Uterus (tissue), 4 donors: ENCODE measurements around the gene SDHAF1. TPM values are rescaled to one million over a fixed set of nuclear protein-coding genes. Genes with fewer than 3 reads are reported as not detected.

Experiments
- DNase-seq, 2 donors: peaks; one replicate each; pipeline ENCODE4 v3.0.0-alpha.2; 2019 to 2020
- H3K27ac ChIP-seq, 2 donors: fragments of 200-600 bp; sonication (generic); 1 replicate in 1 of 2; 2 replicates in 1 of 2; pipeline ENCODE4 v1.5.1; 2016 to 2018
- H3K27me3 ChIP-seq, 2 donors: fragments of 200-600 bp; sonication (generic); one replicate each; pipeline ENCODE4 v1.5.1; 2018 to 2019; ENCODE audit warnings: control low read depth in 1 of 2
- H3K36me3 ChIP-seq, 2 donors: fragments of 200-600 bp; sonication (generic); one replicate each; pipeline ENCODE4 v1.5.1; 2019; ENCODE audit warnings: control low read depth in 1 of 2
- H3K4me1 ChIP-seq, 2 donors: fragments of 200-600 bp; sonication (generic); one replicate each; pipeline ENCODE4 v1.5.1; 2018 to 2019; ENCODE audit warnings: control low read depth in 1 of 2
- H3K4me3 ChIP-seq, 2 donors: fragments of 200-600 bp; sonication (generic); 1 replicate in 1 of 2; 2 replicates in 1 of 2; pipeline ENCODE4 v1.5.1; 2018 to 2019; ENCODE audit warnings: mild to moderate bottlenecking in 1 of 2
- H3K9me3 ChIP-seq, 2 donors: fragments of 200-600 bp; sonication (generic); one replicate each; pipeline ENCODE4 v1.5.1; 2019; ENCODE audit warnings: control low read depth in 1 of 2
- CTCF ChIP-seq, 4 experiments: fragments of 200-600 bp in 2 of 4; fragments of 450-650 bp in 2 of 4; sonication (generic) in 2 of 4; IDR thresholded peaks; one replicate each; pipeline ENCODE4 v1.5.1; 2016 to 2019; ENCODE audit warnings: antibody characterized with exemption in 4 of 4, mild to moderate bottlenecking in 2 of 4, moderate library complexity in 1 of 4
- POLR2A ChIP-seq, 2 donors: fragments of 450-650 bp; IDR thresholded peaks; one replicate each; pipeline ENCODE4 v1.6.1; 2016; ENCODE audit warnings: antibody characterized with exemption in 2 of 2, mild to moderate bottlenecking in 1 of 2, moderate library complexity in 1 of 2
- intact Hi-C: fragments of 100-400 bp; cut with DNase I; formaldehyde crosslinking; loops from one replicate; pipeline ENCODE4 v1.15.1; 2023; ENCODE audit warnings: low total_unique reads
- total RNA-seq, 4 donors: library from RNA; depleted of rRNA in 3 of 4; stranded (reverse); fragments of >200 nt in 3 of 4; gene quantifications; one replicate each; pipeline versions ENCODE4 v1.1.0 to v1.2.4, GENCODE V29; 2014 to 2023
- donor health status: DM: yes; HTN: yes; CAD: no.

The SDHAF1 gene
- total RNA-seq, 4 donors from 2014 or later, result 23.8 to 80.0 (median 43.1) TPM

GRCh38 chr19:36013280-36014011 lies 18.5 kb downstream of the SDHAF1 start:
- Histone ChIP-seq H3K36me3 (no peaks in the 10 kb centered on the region), H3K27ac (peak overlapping the region; percentile 61 to 91), H3K27me3 (no peaks in the 10 kb centered on the region), H3K4me3 (peak overlapping the region; percentile 73), H3K4me1 (peaks cover 0 to 11% of the 10 kb centered on the region in 2 donors), H3K9me3 (no peaks in the 10 kb centered on the region)
- no peak for DNase-seq
- intact Hi-C loops, result no loop called here
- no peak for TF ChIP-seq CTCF (IDR thresholded peaks at IDR 0.05)
- TF ChIP-seq POLR2A (IDR thresholded peaks at IDR 0.05), result no peak

GRCh38 chr19:36014012-36014924 lies 19.3 kb downstream of the SDHAF1 start, which contains the start of gene ALKBH6:
ALKBH6 (minus strand) TSS chr19:36014213; CDS start chr19:36013397, 816 bp downstream.
- Histone ChIP-seq H3K36me3 (no peaks in the 10 kb centered on the region), H3K27ac (peak within 1 kb of the TSS; percentile 61 to 91), H3K4me3 (peak within 1 kb of the TSS; percentile 73), H3K9me3 (no peaks in the 10 kb centered on the region), H3K4me1 (peaks cover 0 to 11% of the 10 kb centered on the region in 2 donors), H3K27me3 (no peaks in the 10 kb centered on the region)
- TF ChIP-seq POLR2A (IDR thresholded peaks at IDR 0.05) (no peak), CTCF (IDR thresholded peaks at IDR 0.05) (peak in 2 of 4 experiments; percentile 11 to 12)
- peak; percentile 99 to 100 for DNase-seq
- intact Hi-C loops, result no loop called here

- H3K9me3 ChIP-seq, result no peaks in the 10 kb centered on the region
- intact Hi-C loops, result no loop called here
- DNase-seq, result no peak
- no peak overlapping the region for H3K27ac ChIP-seq
- H3K36me3 ChIP-seq, result no peaks in the 10 kb centered on the region
- H3K4me1 ChIP-seq, result peaks cover 0 to 6% of the 10 kb centered on the region in 2 donors
- no peaks in the 10 kb centered on the region for H3K27me3 ChIP-seq
- no peak for TF ChIP-seq CTCF (IDR thresholded peaks at IDR 0.05)
- no peak for TF ChIP-seq POLR2A (IDR thresholded peaks at IDR 0.05)
- H3K4me3 ChIP-seq, result no peak overlapping the region
Observed at GRCh38 chr19:36019061-36019670, 24.2 kb downstream of the SDHAF1 start.

GRCh38 chr19:36023432-36023831 lies 28.4 kb downstream of the SDHAF1 start:
- no peak for DNase-seq
- TF ChIP-seq POLR2A (IDR thresholded peaks at IDR 0.05), result no peak
- no peak for TF ChIP-seq CTCF (IDR thresholded peaks at IDR 0.05)
- no peaks in the 10 kb centered on the region for H3K27me3 ChIP-seq
- intact Hi-C loops, result no loop called here
- H3K27ac ChIP-seq, result no peak overlapping the region
- H3K36me3 ChIP-seq, result no peaks in the 10 kb centered on the region
- H3K4me3 ChIP-seq, result no peak overlapping the region
- H3K9me3 ChIP-seq, result no peaks in the 10 kb centered on the region
- H3K4me1 ChIP-seq, result no peaks in the 10 kb centered on the region
